HEK293T (cell line): ENCODE results near the gene MRGPRF.
"Not testable (repeated sequence)": the region's sequence is repeated elsewhere in the genome, so short reads cannot be mapped to it uniquely, and the experiment has no call there.

ENCODE experiments used
- CTCF ChIA-PET: fragments of 350-600 bp; formaldehyde crosslinking; extraction: SDS; loops from one replicate; lab custom pipeline; 2021; ENCODE audit warnings: antibody characterized with exemption, inconsistent platforms; lab: Yijun Ruan, JAX
- POLR2A ChIA-PET: fragments of 350-600 bp; formaldehyde crosslinking; extraction: SDS; loops from one replicate; lab custom pipeline; 2020; ENCODE audit warnings: antibody characterized with exemption, inconsistent platforms; lab: Yijun Ruan, JAX
- DNase-seq: peaks from one replicate; pipeline ENCODE4 v3.0.0; 2012; ENCODE audit warnings: mixed read lengths; ENCODE audit errors: extremely low spot score
- ARNT ChIP-seq: fragments of 450-650 bp; IDR thresholded peaks from 2 replicates; pipeline ENCODE4 v1.6.1; 2017; ENCODE audit warnings: mild to moderate bottlenecking
- BHLHE40 ChIP-seq: fragments of 450-650 bp; IDR thresholded peaks from 2 replicates; pipeline ENCODE4 v1.6.1; 2016; ENCODE audit warnings: mild to moderate bottlenecking, moderate library complexity, borderline replicate concordance
- CTBP1 ChIP-seq: fragments of 450-650 bp; IDR thresholded peaks from 2 replicates; pipeline ENCODE4 v1.6.1; 2016; ENCODE audit warnings: borderline replicate concordance
- ELF4 ChIP-seq: fragments of 450-650 bp; IDR thresholded peaks from 2 replicates; pipeline ENCODE4 v1.6.1; 2017; ENCODE audit warnings: antibody characterized with exemption
- FOXA1 ChIP-seq: fragments of 450-650 bp; IDR thresholded peaks from 2 replicates; pipeline ENCODE4 v1.6.1; 2016; ENCODE audit warnings: mild to moderate bottlenecking
- FOXK2 ChIP-seq: fragments of 450-650 bp; IDR thresholded peaks from 2 replicates; pipeline ENCODE4 v1.6.1; 2016; ENCODE audit warnings: mild to moderate bottlenecking
- FOXM1 ChIP-seq: fragments of 450-650 bp; IDR thresholded peaks from 2 replicates; pipeline ENCODE4 v1.6.1; 2017; ENCODE audit warnings: mild to moderate bottlenecking, borderline replicate concordance
- HDGF ChIP-seq: fragments of 450-650 bp; IDR thresholded peaks from 2 replicates; pipeline ENCODE4 v1.6.1; 2017; ENCODE audit warnings: antibody characterized with exemption, borderline replicate concordance
- L3MBTL2 ChIP-seq: fragments of 450-650 bp; conservative IDR thresholded peaks from 2 replicates; pipeline ENCODE4 v1.6.1; 2016; ENCODE audit warnings: mild to moderate bottlenecking
- LEF1 ChIP-seq: fragments of 450-650 bp; IDR thresholded peaks from 2 replicates; pipeline ENCODE4 v1.6.1; 2017; ENCODE audit warnings: mild to moderate bottlenecking, borderline replicate concordance
- NFRKB ChIP-seq: fragments of 450-650 bp; IDR thresholded peaks from 2 replicates; pipeline ENCODE4 v1.6.1; 2016; ENCODE audit warnings: mild to moderate bottlenecking, moderate library complexity
- PKNOX1 ChIP-seq: fragments of 450-650 bp; IDR thresholded peaks from 2 replicates; pipeline ENCODE4 v1.6.1; 2016
- SP1 ChIP-seq: fragments of 450-650 bp; IDR thresholded peaks from 2 replicates; pipeline ENCODE4 v1.6.1; 2017
- SUZ12 ChIP-seq: fragments of 450-650 bp; IDR thresholded peaks from 2 replicates; pipeline ENCODE4 v1.6.1; 2016; ENCODE audit warnings: mild to moderate bottlenecking
- TARDBP ChIP-seq: fragments of 450-650 bp; IDR thresholded peaks from 2 replicates; pipeline ENCODE4 v1.6.1; 2016
- ZNF384 ChIP-seq: fragments of 450-650 bp; IDR thresholded peaks from 2 replicates; pipeline ENCODE4 v1.6.1; 2016

MRGPRF gene

GRCh38 chr11:69001243-69002081 lies 11.6 kb downstream of the MRGPRF start:
- DNase-seq: no peak
- TF ChIP-seq ELF4 (no peak), LEF1 (no peak), TARDBP (no peak), NFRKB (no peak), SUZ12 (no peak), PKNOX1 (no peak), BHLHE40 (no peak), L3MBTL2 (no peak), CTBP1 (no peak), SP1 (no peak), ARNT (no peak), FOXM1 (no peak)
- ChIA-PET POLR2A (no interaction called here), CTCF (interaction anchor here (0.7 to 0.8 kb wide), 2 partner anchors 11 to 55 kb away, joined by 4 read pairs; no protein-coding TSS in a partner anchor)

GRCh38 chr11:69000831-69001242 lies 12.2 kb downstream of the MRGPRF start:
- DNase-seq: no peak
- ChIA-PET CTCF (interaction anchor here (0.7 to 0.8 kb wide), 2 partner anchors 11 to 56 kb away, joined by 4 read pairs; no protein-coding TSS in a partner anchor), POLR2A (no interaction called here)
- no peak for TF ChIP-seq BHLHE40
- no peak for TF ChIP-seq PKNOX1
- no peak for TF ChIP-seq ZNF384
- TF ChIP-seq CTBP1: no peak
- TF ChIP-seq HDGF: no peak
- no peak for TF ChIP-seq LEF1
- TF ChIP-seq FOXA1: no peak
- no peak for TF ChIP-seq SP1
- no peak for TF ChIP-seq ELF4
- no peak for TF ChIP-seq SUZ12
- no peak for TF ChIP-seq NFRKB
- TF ChIP-seq L3MBTL2: no peak
- no peak for TF ChIP-seq FOXM1
- no peak for TF ChIP-seq TARDBP
- no peak for TF ChIP-seq ARNT
- TF ChIP-seq FOXK2: no peak

GRCh38 chr11:69000391-69000790 lies 12.7 kb downstream of the MRGPRF start:
- DNase-seq: no peak
- POLR2A ChIA-PET: no interaction called here
- CTCF ChIA-PET: interaction anchor here (0.7 kb wide), 1 partner anchor 56 kb away, joined by 4 read pairs; no protein-coding TSS in a partner anchor
- TF ChIP-seq HDGF (no peak), CTBP1 (no peak), PKNOX1 (no peak), TARDBP (no peak)

DNA sequence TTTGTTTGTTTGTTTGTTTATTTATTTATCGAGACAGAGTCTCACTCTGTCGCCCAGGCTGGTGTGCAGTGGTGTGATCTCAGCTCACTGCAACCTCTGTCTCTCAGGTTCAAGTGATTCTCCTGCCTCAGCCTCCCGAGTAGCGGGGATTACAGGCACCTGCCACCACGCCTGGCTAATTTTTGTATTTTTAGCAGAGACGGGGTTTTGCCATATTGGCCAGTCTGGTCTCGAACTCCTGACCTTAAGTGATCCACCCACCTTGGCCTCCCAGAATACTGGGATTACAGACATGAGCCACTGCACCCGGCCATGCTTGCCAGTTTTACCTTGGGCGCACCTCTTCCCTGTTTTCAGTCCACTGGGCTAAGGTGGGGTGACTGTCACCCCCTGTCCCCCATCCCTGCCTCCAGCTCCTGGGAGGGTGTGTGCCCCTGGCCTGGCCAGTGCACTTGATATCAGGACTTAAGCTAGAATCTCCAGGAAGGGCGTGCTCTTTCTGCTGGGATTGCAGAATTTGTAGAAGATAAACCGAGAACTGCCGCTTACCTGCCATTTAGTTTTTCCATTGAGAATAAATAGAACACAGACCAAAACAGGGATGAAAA lies 13.2 kb downstream of the MRGPRF start:
- CTCF ChIA-PET, POLR2A ChIA-PET, DNase-seq: not testable (repeated sequence)

DNA sequence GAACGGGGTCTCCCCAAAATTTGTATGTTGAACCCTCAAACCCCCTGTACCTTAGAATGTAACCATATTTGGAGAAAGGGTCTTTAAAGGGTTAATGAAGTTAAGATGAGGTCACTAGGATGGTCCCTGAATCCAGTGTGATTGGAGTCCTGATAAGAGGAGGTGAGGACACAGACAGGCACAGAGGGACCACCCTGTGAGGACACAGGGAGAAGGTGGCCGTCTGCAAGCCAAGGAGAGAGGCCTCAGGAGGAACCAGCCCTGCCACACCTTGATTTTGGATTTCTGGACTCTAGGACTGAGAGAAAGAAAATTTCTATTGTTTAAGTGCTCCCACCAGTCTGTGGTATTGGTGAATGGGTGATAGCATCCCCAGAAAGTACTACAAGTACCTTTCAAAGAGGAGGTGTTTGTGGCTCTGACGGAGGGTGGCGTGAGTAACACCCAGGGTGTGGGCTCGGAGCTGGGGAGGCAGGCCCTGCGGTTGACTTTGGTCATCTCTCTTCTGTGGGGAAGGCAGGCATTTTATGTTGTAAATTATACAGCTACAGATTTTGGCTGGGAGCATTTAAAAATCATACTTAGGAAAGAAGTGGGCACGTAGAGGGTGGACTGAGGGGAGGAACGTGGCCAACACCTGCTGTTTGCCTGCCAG lies 13.8 kb downstream of the MRGPRF start:
- TF ChIP-seq SP1 (no peak), PKNOX1 (no peak), FOXK2 (no peak), BHLHE40 (no peak), SUZ12 (no peak), LEF1 (no peak), FOXA1 (no peak), ZNF384 (no peak), L3MBTL2 (no peak), TARDBP (no peak), HDGF (no peak), ELF4 (no peak), NFRKB (no peak), CTBP1 (no peak), ARNT (no peak), FOXM1 (no peak)
- ChIA-PET POLR2A (interaction anchor here (0.5 kb wide), 1 partner anchor 40 kb away, joined by 3 read pairs; no protein-coding TSS in a partner anchor), CTCF (no interaction called here)
- DNase-seq: no peak
